ENCODE measurements around the gene SWT1. TPM values are rescaled to one million over a fixed set of nuclear protein-coding genes. Genes with fewer than 3 reads are reported as not detected.
A peak's percentile ranks its signal among the peaks of the same experiment; 100 is the strongest.

Gene SWT1
- total RNA-seq, 2 experiments from 2014 or later, result 3.0 to 3.3 TPM

- Mint-ChIP-seq H3K36me3 (ENCODE audit: low read depth) (peaks cover 27% of the 10 kb centered on the region), H3K27ac (no peak overlapping the region), H3K9me3 (ENCODE audit: low read depth) (no peaks in the 10 kb centered on the region), H3K27me3 (no peaks in the 10 kb centered on the region), H3K4me1 (peaks cover 35% of the 10 kb centered on the region), H3K4me3 (no peak overlapping the region)
- intact Hi-C loops (cut with DNase I, micrococcal nuclease), result no loop called here
- ChIA-PET POLR2A (no interaction called here), CTCF (no interaction called here)
- DNase-seq (no peak), ATAC-seq (no peak)
Measured at GRCh38 chr1:185151215-185151614, 5.8 kb upstream of the SWT1 start.

DNA sequence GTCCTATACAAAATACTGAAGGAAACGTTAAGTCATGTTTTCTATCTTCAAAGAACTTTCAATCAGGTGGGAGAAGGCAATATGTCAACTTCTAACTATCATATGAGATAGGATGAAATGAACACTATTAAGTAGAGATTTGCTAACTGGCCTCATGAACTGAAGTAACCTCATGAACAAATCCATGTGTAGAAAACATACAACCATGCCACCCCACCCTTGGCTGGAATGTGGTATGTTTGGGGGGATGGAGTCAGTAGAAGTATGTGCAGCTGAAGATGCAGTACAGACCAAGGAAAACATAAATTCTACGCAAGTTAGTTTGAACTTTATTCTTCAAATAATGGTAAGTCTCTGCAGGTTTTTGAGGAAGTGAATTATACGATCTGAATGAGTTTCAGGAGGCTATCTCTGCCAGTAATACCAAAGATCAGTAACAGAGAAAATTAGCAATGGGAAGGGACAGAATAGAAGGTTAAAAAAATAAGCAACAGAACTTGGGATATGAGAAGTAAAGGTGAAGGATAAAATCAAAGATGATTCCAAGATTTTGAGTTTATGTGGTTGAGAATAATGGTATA lies 4.7 kb upstream of the SWT1 start:
- POLR2A ChIA-PET, result interaction anchor here (0.6 kb wide), 1 partner anchor 454 kb away, joined by 7 read pairs; no protein-coding TSS in a partner anchor
- intact Hi-C loops (cut with DNase I, micrococcal nuclease), result no loop called here
- CTCF ChIA-PET, result no interaction called here

GRCh38 chr1:185154912-185155513 lies 2.0 kb upstream of the SWT1 start:
- Mint-ChIP-seq H3K9me3 (ENCODE audit: low read depth) (no peaks in the 10 kb centered on the region), H3K4me3 (peak overlapping the region; percentile 91), H3K4me1 (peaks cover 51% of the 10 kb centered on the region), H3K36me3 (ENCODE audit: low read depth) (peaks cover 13% of the 10 kb centered on the region), H3K27me3 (no peaks in the 10 kb centered on the region), H3K27ac (peak overlapping the region; percentile 90)
- ATAC-seq (no peak), DNase-seq (no peak)
- POLR2A ChIA-PET, result no interaction called here
- intact Hi-C loops (cut with DNase I, micrococcal nuclease), result loop anchor here (5.0 kb wide), 3 partner anchors 183 to 1683 kb away; partner anchors contain the start of genes NIBAN1 (in 1 of the 2), SMG7 (in 1 of the 2) and TSEN15 (in 1 of the 2)
- CTCF ChIA-PET, result interaction anchor here (1.8 to 5.1 kb wide), 2 partner anchors 14 to 93 kb away, joined by 4 to 44 read pairs; no protein-coding TSS in a partner anchor

More for the DNA sequence above, 4.7 kb upstream of the SWT1 start:
- Mint-ChIP-seq H3K27ac (no peak overlapping the region), H3K4me1 (peaks cover 35% of the 10 kb centered on the region), H3K4me3 (no peak overlapping the region), H3K9me3 (ENCODE audit: low read depth) (no peaks in the 10 kb centered on the region), H3K36me3 (ENCODE audit: low read depth) (peaks cover 27% of the 10 kb centered on the region), H3K27me3 (no peaks in the 10 kb centered on the region)
- no peak for DNase-seq
- ATAC-seq, result no peak

DNA sequence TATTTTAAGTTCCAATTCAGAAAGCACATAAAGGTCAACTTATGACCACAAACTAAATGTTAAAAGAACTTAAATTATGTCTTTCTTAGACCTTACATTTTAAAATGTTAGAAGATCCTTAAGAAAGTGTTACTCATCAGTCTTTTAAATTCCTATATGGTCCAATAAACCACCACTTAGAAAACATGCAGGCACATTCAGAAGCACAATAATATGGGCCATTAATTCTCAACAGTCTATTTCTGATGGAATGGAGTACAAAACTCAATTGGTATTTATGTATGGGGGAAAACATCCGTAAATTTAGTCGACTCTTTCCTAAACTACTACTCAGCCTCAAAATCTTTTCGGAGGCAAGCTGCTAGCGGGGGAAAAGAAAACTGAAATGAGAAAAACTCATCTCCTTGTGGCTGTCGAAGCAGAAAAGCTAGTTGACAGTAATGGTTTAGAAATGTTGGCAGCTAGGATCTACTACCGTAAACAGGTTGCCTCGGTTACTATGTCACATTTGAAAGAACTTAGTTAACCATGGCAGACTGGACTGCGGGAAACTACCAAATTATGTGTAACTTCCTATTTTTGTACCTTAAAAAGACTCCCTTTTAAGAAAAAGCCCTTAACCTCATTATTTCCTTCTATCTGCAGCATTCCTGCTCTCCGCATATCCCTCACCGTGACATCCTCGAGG lies 1.2 kb upstream of the SWT1 start:
- CTCF ChIA-PET, result interaction anchor here (1.3 to 5.1 kb wide), 3 partner anchors 11 to 94 kb away, joined by 4 to 44 read pairs (median 4); no protein-coding TSS in a partner anchor
- Mint-ChIP-seq H3K4me1 (peaks cover 54% of the 10 kb centered on the region), H3K27ac (peak overlapping the region; percentile 90), H3K27me3 (no peaks in the 10 kb centered on the region), H3K4me3 (peak overlapping the region; percentile 91), H3K9me3 (ENCODE audit: low read depth) (no peaks in the 10 kb centered on the region), H3K36me3 (ENCODE audit: low read depth) (peaks cover 8% of the 10 kb centered on the region)
- DNase-seq (no peak), ATAC-seq (no peak)
- intact Hi-C loops (cut with DNase I, micrococcal nuclease), result loop anchor here (2.0 to 5.0 kb wide), 9 partner anchors 111 to 1683 kb away; partner anchors contain the start of genes NIBAN1 (in 2 of the 2), C1orf21 (in 1 of the 2), RNF2 (in 1 of the 2) and SMG7 (in 1 of the 2)
- POLR2A ChIA-PET, result no interaction called here

GRCh38 chr1:185156288-185156853 lies 596 bp upstream of the SWT1 start:
- H3K27ac Mint-ChIP-seq, result peak overlapping the region; percentile 95
- H3K4me3 Mint-ChIP-seq, result peak overlapping the region; percentile 91
- DNase-seq, result no peak
- peaks cover 52% of the 10 kb centered on the region for H3K4me1 Mint-ChIP-seq
- ChIA-PET CTCF (interaction anchor here (1.3 to 5.1 kb wide), 2 partner anchors 12 to 13 kb away, joined by 4 to 44 read pairs; no protein-coding TSS in a partner anchor), POLR2A (no interaction called here)
- H3K9me3 Mint-ChIP-seq (ENCODE audit: low read depth), result no peaks in the 10 kb centered on the region
- H3K27me3 Mint-ChIP-seq, result no peaks in the 10 kb centered on the region
- peaks cover 9% of the 10 kb centered on the region for H3K36me3 Mint-ChIP-seq (ENCODE audit: low read depth)
- intact Hi-C loops (cut with DNase I, micrococcal nuclease), result loop anchor here (2.0 to 5.0 kb wide), 9 partner anchors 112 to 1684 kb away; partner anchors contain the start of genes NIBAN1 (in 2 of the 2), C1orf21 (in 1 of the 2), RNF2 (in 1 of the 2) and SMG7 (in 1 of the 2)
- peak; percentile 32 for ATAC-seq

- peaks cover 8% of the 10 kb centered on the region for H3K36me3 Mint-ChIP-seq (ENCODE audit: low read depth)
- intact Hi-C loops (cut with DNase I, micrococcal nuclease), result loop anchor here (1.0 to 5.0 kb wide), 15 partner anchors 113 to 1686 kb away; partner anchors contain the start of genes NIBAN1 (in 2 of the 2), RNF2 (in 2 of the 2), ARPC5 (in 1 of the 2) and C1orf21 (in 1 of the 2)
- H3K4me1 Mint-ChIP-seq, result peaks cover 42% of the 10 kb centered on the region
- POLR2A ChIA-PET, result interaction anchor here (0.5 to 0.7 kb wide), 2 partner anchors 18 to 137 kb away, joined by 3 to 4 read pairs; no protein-coding TSS in a partner anchor
- DNase-seq, result peak; percentile 5
- H3K9me3 Mint-ChIP-seq (ENCODE audit: low read depth), result no peaks in the 10 kb centered on the region
- CTCF ChIA-PET, result interaction anchor here (0.7 to 5.1 kb wide), 3 partner anchors 11 to 481 kb away, joined by 3 to 44 read pairs (median 4); no protein-coding TSS in a partner anchor
- no peak for ATAC-seq
- peak overlapping the region; percentile 89 for H3K27ac Mint-ChIP-seq
- peak overlapping the region; percentile 91 for H3K4me3 Mint-ChIP-seq
- no peaks in the 10 kb centered on the region for H3K27me3 Mint-ChIP-seq
Measured at GRCh38 chr1:185157599-185158412, 839 bp downstream of the SWT1 start.

- DNase-seq (peak; percentile 12), ATAC-seq (no peak)
- Mint-ChIP-seq H3K27me3 (no peaks in the 10 kb centered on the region), H3K36me3 (ENCODE audit: low read depth) (peaks cover 8% of the 10 kb centered on the region), H3K4me1 (peaks cover 34% of the 10 kb centered on the region), H3K9me3 (ENCODE audit: low read depth) (no peaks in the 10 kb centered on the region), H3K4me3 (no peak overlapping the region), H3K27ac (no peak overlapping the region)
- ChIA-PET CTCF (interaction anchor here (1.0 to 5.1 kb wide), 3 partner anchors 10 to 31 kb away, joined by 4 to 44 read pairs (median 8); no protein-coding TSS in a partner anchor), POLR2A (no interaction called here)
- intact Hi-C loops (cut with DNase I, micrococcal nuclease), result loop anchor here (1.0 to 5.0 kb wide), 4 partner anchors 186 to 1686 kb away; partner anchors contain the start of genes ARPC5 (in 1 of the 2), NIBAN1 (in 1 of the 2), SMG7 (in 1 of the 2) and TSEN15 (in 1 of the 2)
Measured at GRCh38 chr1:185158800-185159199, 1.8 kb downstream of the SWT1 start.

DNA sequence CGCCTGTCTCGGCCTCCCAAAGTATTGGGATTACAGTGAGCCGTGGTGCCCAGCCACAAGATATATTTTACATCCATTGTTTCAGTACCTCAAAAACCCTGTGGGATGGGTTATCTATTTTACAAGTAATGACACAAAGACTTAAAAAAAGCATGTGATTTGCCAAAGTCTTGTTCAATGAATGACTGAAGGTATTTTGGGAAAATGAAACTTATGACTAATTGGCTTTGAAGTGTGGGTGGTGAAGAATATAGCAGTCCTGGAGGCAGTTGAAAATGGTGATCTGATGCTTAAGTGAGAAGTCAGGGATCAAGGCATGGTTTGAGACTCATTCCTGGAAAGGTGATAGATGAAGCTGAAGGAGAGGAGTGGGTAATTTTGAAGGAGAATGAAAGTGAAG lies 3.0 kb downstream of the SWT1 start:
- ChIA-PET POLR2A (interaction anchor here (0.8 kb wide), 1 partner anchor 404 kb away, joined by 3 read pairs; no protein-coding TSS in a partner anchor), CTCF (interaction anchor here (1.1 to 1.9 kb wide), 3 partner anchors 10 to 167 kb away, joined by 3 to 8 read pairs (median 4); no protein-coding TSS in a partner anchor)
- H3K36me3 Mint-ChIP-seq (ENCODE audit: low read depth), result peaks cover 8% of the 10 kb centered on the region
- H3K4me3 Mint-ChIP-seq, result no peak overlapping the region
- intact Hi-C loops (cut with DNase I, micrococcal nuclease), result loop anchor here (5.0 kb wide), 3 partner anchors 188 to 1688 kb away; partner anchors contain the start of genes NIBAN1 (in 1 of the 2), SMG7 (in 1 of the 2) and TSEN15 (in 1 of the 2)
- no peak for DNase-seq
- H3K4me1 Mint-ChIP-seq, result peaks cover 26% of the 10 kb centered on the region
- no peaks in the 10 kb centered on the region for H3K9me3 Mint-ChIP-seq (ENCODE audit: low read depth)
- ATAC-seq, result no peak
- no peak overlapping the region for H3K27ac Mint-ChIP-seq
- H3K27me3 Mint-ChIP-seq, result no peaks in the 10 kb centered on the region

- Mint-ChIP-seq H3K27ac (no peak overlapping the region), H3K27me3 (no peaks in the 10 kb centered on the region), H3K4me1 (peaks cover 24% of the 10 kb centered on the region), H3K4me3 (no peak overlapping the region), H3K9me3 (ENCODE audit: low read depth) (no peaks in the 10 kb centered on the region), H3K36me3 (ENCODE audit: low read depth) (peaks cover 10% of the 10 kb centered on the region)
- intact Hi-C loops (cut with DNase I, micrococcal nuclease), result no loop called here
- DNase-seq (no peak), ATAC-seq (no peak)
- ChIA-PET POLR2A (no interaction called here), CTCF (interaction anchor here (1.6 kb wide), 1 partner anchor 7 kb away, joined by 6 read pairs; no protein-coding TSS in a partner anchor)
Measured at GRCh38 chr1:185162491-185162890, 5.5 kb downstream of the SWT1 start.

GRCh38 chr1:185166106-185166505 lies 9.1 kb downstream of the SWT1 start:
- Mint-ChIP-seq H3K9me3 (ENCODE audit: low read depth) (no peaks in the 10 kb centered on the region), H3K36me3 (ENCODE audit: low read depth) (peaks cover 11% of the 10 kb centered on the region), H3K27ac (no peak overlapping the region), H3K27me3 (no peaks in the 10 kb centered on the region), H3K4me1 (peaks cover 7% of the 10 kb centered on the region), H3K4me3 (no peak overlapping the region)
- ATAC-seq (no peak), DNase-seq (no peak)
- ChIA-PET POLR2A (no interaction called here), CTCF (no interaction called here)
- intact Hi-C loops (cut with DNase I, micrococcal nuclease), result no loop called here
